ENCODE data around the gene GTSE1.
"Not testable (repeated sequence)": the region's sequence is repeated elsewhere in the genome, so short reads cannot be mapped to it uniquely, and the experiment has no call there.

The GTSE1 gene

GRCh38 chr22:46294784-46295183 lies 1.9 kb upstream of the GTSE1 start:
- no peak for DNase-seq

GRCh38 chr22:46295277-46295971 lies 1.2 kb upstream of the GTSE1 start:
- DNase-seq: no peak

GRCh38 chr22:46297151-46297812 lies 612 bp downstream of the GTSE1 start:
- no peak for DNase-seq

- no peak for DNase-seq
Observed at GRCh38 chr22:46299101-46299500, 2.4 kb downstream of the GTSE1 start.

- DNase-seq: no peak
Observed at GRCh38 chr22:46300491-46300890, 3.8 kb downstream of the GTSE1 start.

- no peak for DNase-seq
Observed at GRCh38 chr22:46303347-46303965, 6.8 kb downstream of the GTSE1 start.

- DNase-seq: no peak
Observed at GRCh38 chr22:46308283-46308988, 11.8 kb downstream of the GTSE1 start.

- no peak for DNase-seq
Observed at GRCh38 chr22:46309526-46310085, 12.9 kb downstream of the GTSE1 start.

- no peak for DNase-seq
Observed at GRCh38 chr22:46312056-46312455, 15.4 kb downstream of the GTSE1 start.

GRCh38 chr22:46312848-46313247 lies 16.2 kb downstream of the GTSE1 start:
- DNase-seq: not testable (repeated sequence)

GRCh38 chr22:46315976-46316375 lies 19.3 kb downstream of the GTSE1 start:
- DNase-seq: no peak

GRCh38 chr22:46317646-46318045 lies 21.0 kb downstream of the GTSE1 start:
- DNase-seq: no peak

GRCh38 chr22:46318576-46318975 lies 21.9 kb downstream of the GTSE1 start:
- no peak for DNase-seq

GRCh38 chr22:46319319-46319718 lies 22.6 kb downstream of the GTSE1 start:
- DNase-seq: no peak

- DNase-seq: no peak
Observed at GRCh38 chr22:46320166-46320710, 23.6 kb downstream of the GTSE1 start.

- DNase-seq: no peak
Observed at GRCh38 chr22:46320716-46321386, 24.2 kb downstream of the GTSE1 start.

GRCh38 chr22:46322711-46323110 lies 26.0 kb downstream of the GTSE1 start:
- DNase-seq: no peak

GRCh38 chr22:46323162-46323561 lies 26.5 kb downstream of the GTSE1 start:
- no peak for DNase-seq

GRCh38 chr22:46326066-46326680 lies 29.5 kb downstream of the GTSE1 start:
- DNase-seq: no peak

- DNase-seq: no peak
Observed at GRCh38 chr22:46327691-46328465, 31.2 kb downstream of the GTSE1 start.

- DNase-seq: no peak
Observed at GRCh38 chr22:46328797-46329196, 32.1 kb downstream of the GTSE1 start.
